Keratinocyte (primary cell): ENCODE data around the gene MYO10. TPM values are rescaled to one million over a fixed set of nuclear protein-coding genes. Genes with fewer than 3 reads are reported as not detected.

Experiments
- DNase-seq: peaks from one replicate; pipeline ENCODE4 v3.0.0-alpha.2; 2011; ENCODE audit warnings: low read depth, missing footprints, low spot score
- FAIRE-seq: peaks from 2 replicates; lab custom pipeline; 2011; peaks lifted over from hg19 to GRCh38; lab: Jason Lieb, UNC
- H2AFZ ChIP-seq: 2 replicates; pipeline ENCODE4 v1.6.0; 2012; ENCODE audit warnings: low read length, control low read depth, inconsistent platforms; ENCODE audit not compliant: control insufficient read depth
- H3K27ac ChIP-seq: 2 replicates; pipeline ENCODE4 v1.5.1; 2011; ENCODE audit warnings: low read length; ENCODE audit not compliant: control insufficient read depth, insufficient read depth
- H3K27me3 ChIP-seq: 3 replicates; pipeline ENCODE4 v1.6.0; 2011; ENCODE audit warnings: low read length; ENCODE audit not compliant: control insufficient read depth, insufficient read depth; ENCODE audit errors: extremely low read depth
- H3K36me3 ChIP-seq, 2 experiments: 2 replicates in 1 of 2; 3 replicates in 1 of 2; pipeline ENCODE4 v1.5.1; 2011; ENCODE audit warnings: low read length in 2 of 2, mild to moderate bottlenecking in 1 of 2; ENCODE audit not compliant: control insufficient read depth in 2 of 2, insufficient read depth in 2 of 2; ENCODE audit errors: extremely low read depth in 1 of 2
- H3K4me1 ChIP-seq: 3 replicates; pipeline ENCODE4 v1.5.1; 2011; ENCODE audit warnings: low read length; ENCODE audit not compliant: control insufficient read depth, insufficient read depth; ENCODE audit errors: extremely low read depth
- H3K4me2 ChIP-seq: 3 replicates; pipeline ENCODE4 v1.6.0; 2011; ENCODE audit warnings: low read depth, low read length; ENCODE audit not compliant: control insufficient read depth, insufficient read depth; ENCODE audit errors: extremely low read depth
- H3K4me3 ChIP-seq, 3 experiments: fragments of 200-600 bp in 1 of 3; sonication (generic) in 1 of 3; 2 replicates in 2 of 3; 3 replicates in 1 of 3; pipeline ENCODE4 v1.5.1; 2011 to 2016; ENCODE audit warnings: low read length in 3 of 3, mild to moderate bottlenecking in 3 of 3, control low read depth in 2 of 3, inconsistent platforms in 1 of 3, low read depth in 1 of 3, mixed read lengths in 1 of 3, mixed run types in 1 of 3, moderate library complexity in 1 of 3; ENCODE audit not compliant: control insufficient read depth in 2 of 3, insufficient read depth in 2 of 3; ENCODE audit errors: extremely low read depth in 1 of 3
- H3K79me2 ChIP-seq: 2 replicates; pipeline ENCODE4 v1.6.0; 2012; ENCODE audit warnings: low read length; ENCODE audit not compliant: control insufficient read depth, insufficient read depth
- H3K9ac ChIP-seq: 3 replicates; pipeline ENCODE4 v1.6.0; 2011; ENCODE audit warnings: low read length; ENCODE audit not compliant: control insufficient read depth, insufficient read depth; ENCODE audit errors: extremely low read depth
- H3K9me1 ChIP-seq: 3 replicates; pipeline ENCODE4 v1.6.0; 2011; ENCODE audit warnings: low read length; ENCODE audit not compliant: control insufficient read depth, insufficient read depth; ENCODE audit errors: extremely low read depth
- H3K9me3 ChIP-seq: 2 replicates; pipeline ENCODE4 v1.5.1; 2012; ENCODE audit warnings: low read depth, low read length; ENCODE audit not compliant: control insufficient read depth
- H4K20me1 ChIP-seq: 3 replicates; pipeline ENCODE4 v1.6.0; 2011; ENCODE audit warnings: low read length; ENCODE audit not compliant: control insufficient read depth, insufficient read depth; ENCODE audit errors: extremely low read depth
- EZH2 ChIP-seq: IDR thresholded peaks from one replicate; pipeline ENCODE4 v1.6.1; 2012; ENCODE audit warnings: inconsistent platforms, mild to moderate bottlenecking, low read length, moderate library complexity
- dilution Hi-C: fragments of 300-500 bp; cut with MboI; formaldehyde crosslinking; loops from one replicate; pipeline ENCODE4 v1.7.0; 2020; ENCODE audit warnings: low sequenced_read_pairs; ENCODE audit not compliant: extremely low pct_ligation_motif_present
- polyA plus RNA-seq, 5 experiments: library from polyadenylated mRNA; depleted of rRNA in 3 of 5; stranded (reverse) in 3 of 5; stranded (forward) in 1 of 5; unstranded in 1 of 5; fragments of >200 nt; gene quantifications; 1 replicate in 1 of 5; 2 replicates in 3 of 5; 3 replicates in 1 of 5; pipeline versions ENCODE4 v1.2.1 to v1.2.3, GENCODE V29; 2011 to 2012; ENCODE audit warnings: missing spikeins in 2 of 5, low read depth in 1 of 5, low replicate concordance in 1 of 5
- TF ChIP-seq, protein P1 (sequence below), 3 experiments: IDR thresholded peaks in 1 of 3; conservative IDR thresholded peaks in 1 of 3; optimal IDR thresholded peaks in 1 of 3; 2 replicates in 2 of 3; 3 replicates in 1 of 3; pipeline versions ENCODE3 to v1.5.1; 2011; ENCODE audit warnings: low read length in 3 of 3, mild to moderate bottlenecking in 3 of 3, moderate library complexity in 2 of 3, control low read depth in 1 of 3, inconsistent platforms in 1 of 3; ENCODE audit not compliant: insufficient read depth in 2 of 3; ENCODE audit errors: extremely low read depth in 1 of 3

MYO10 gene
- polyA plus RNA-seq, 1 donor (not counting 4 experiments of a cell fraction or from before 2014, with no cell fraction given), result 22.0 TPM

DNA sequence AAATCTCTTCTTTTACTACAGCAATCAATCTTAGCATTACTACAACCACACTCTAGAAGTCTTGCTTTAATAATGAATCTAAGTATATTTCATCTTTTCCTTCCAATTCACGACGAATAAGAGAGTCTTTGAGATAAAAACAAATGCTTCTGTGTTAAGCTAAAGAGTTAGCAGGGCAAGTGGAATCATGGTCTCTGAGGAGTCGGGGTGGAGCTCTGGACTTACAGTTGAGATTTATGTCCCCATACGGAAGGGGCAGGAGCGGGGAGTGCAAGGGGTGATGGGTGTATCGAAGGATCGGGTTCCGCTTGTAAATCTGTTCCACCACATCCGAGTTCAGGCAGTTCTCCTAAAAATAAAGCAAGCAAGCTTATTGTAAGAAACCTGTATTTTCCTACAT, 260.3 kb downstream of the MYO10 start:
- Histone ChIP-seq H3K4me1 (peaks cover 19% of the 10 kb centered on the region), H3K9me1 (no peaks in the 10 kb centered on the region), H3K4me3 (no peak overlapping the region), H3K9ac (no peak overlapping the region), H3K27me3 (no peaks in the 10 kb centered on the region), H3K9me3 (no peaks in the 10 kb centered on the region), H3K79me2 (no peaks in the 10 kb centered on the region), H3K27ac (no peak overlapping the region), H4K20me1 (no peaks in the 10 kb centered on the region), H3K4me2 (no peak overlapping the region), H3K36me3 (peaks cover 35 to 40% of the 10 kb centered on the region in 2 experiments), H2AFZ (no peak overlapping the region)
- TF ChIP-seq, protein P1, sequence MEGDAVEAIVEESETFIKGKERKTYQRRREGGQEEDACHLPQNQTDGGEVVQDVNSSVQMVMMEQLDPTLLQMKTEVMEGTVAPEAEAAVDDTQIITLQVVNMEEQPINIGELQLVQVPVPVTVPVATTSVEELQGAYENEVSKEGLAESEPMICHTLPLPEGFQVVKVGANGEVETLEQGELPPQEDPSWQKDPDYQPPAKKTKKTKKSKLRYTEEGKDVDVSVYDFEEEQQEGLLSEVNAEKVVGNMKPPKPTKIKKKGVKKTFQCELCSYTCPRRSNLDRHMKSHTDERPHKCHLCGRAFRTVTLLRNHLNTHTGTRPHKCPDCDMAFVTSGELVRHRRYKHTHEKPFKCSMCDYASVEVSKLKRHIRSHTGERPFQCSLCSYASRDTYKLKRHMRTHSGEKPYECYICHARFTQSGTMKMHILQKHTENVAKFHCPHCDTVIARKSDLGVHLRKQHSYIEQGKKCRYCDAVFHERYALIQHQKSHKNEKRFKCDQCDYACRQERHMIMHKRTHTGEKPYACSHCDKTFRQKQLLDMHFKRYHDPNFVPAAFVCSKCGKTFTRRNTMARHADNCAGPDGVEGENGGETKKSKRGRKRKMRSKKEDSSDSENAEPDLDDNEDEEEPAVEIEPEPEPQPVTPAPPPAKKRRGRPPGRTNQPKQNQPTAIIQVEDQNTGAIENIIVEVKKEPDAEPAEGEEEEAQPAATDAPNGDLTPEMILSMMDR (optimal IDR thresholded peaks at IDR 0.05 in 1 of 3, IDR thresholded peaks at IDR 0.05 in 1 of 3, conservative IDR thresholded peaks at IDR 0.05 in 1 of 3; ENCODE audit: extremely low read depth in 1 of 3, insufficient read depth in 2 of 3, low read length in 3 of 3), result no peak
- TF ChIP-seq EZH2, result no peak
- no peak for FAIRE-seq
- DNase-seq, result no peak
- dilution Hi-C loops, result no loop called here

DNA sequence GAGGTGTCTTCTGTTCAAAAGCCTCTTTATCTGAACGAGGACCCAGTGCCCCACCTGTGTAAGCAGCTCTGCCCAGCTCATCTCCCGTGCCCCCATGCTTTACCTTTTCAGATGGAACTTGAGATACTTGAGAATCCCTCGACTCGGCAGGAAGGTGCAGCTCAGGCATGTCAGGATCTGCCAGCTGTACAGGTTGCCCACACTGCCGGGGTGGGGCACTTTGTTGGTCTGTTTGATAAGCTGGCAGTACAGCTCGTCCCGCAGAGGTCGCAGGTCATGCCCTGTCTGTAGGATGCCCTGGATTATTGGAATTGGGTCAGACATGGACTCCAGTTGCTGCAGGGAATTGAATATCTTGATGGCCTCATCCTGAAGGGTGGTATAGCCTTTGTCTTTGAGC, 261.3 kb downstream of the MYO10 start:
- no peaks in the 10 kb centered on the region for H3K27me3 ChIP-seq
- H4K20me1 ChIP-seq, result no peaks in the 10 kb centered on the region
- TF ChIP-seq, protein P1 (optimal IDR thresholded peaks at IDR 0.05 in 1 of 3, IDR thresholded peaks at IDR 0.05 in 1 of 3, conservative IDR thresholded peaks at IDR 0.05 in 1 of 3; ENCODE audit: extremely low read depth in 1 of 3, insufficient read depth in 2 of 3, low read length in 3 of 3), result peak in 1 of 3 experiments; percentile 4
- TF ChIP-seq EZH2, result no peak
- H3K4me1 ChIP-seq, result peaks cover 19% of the 10 kb centered on the region
- peaks cover 36 to 47% of the 10 kb centered on the region in 2 experiments for H3K36me3 ChIP-seq
- no peaks in the 10 kb centered on the region for H3K79me2 ChIP-seq
- FAIRE-seq (peak; percentile 84), DNase-seq (no peak)
- H3K9me1 ChIP-seq, result no peaks in the 10 kb centered on the region
- H3K4me3 ChIP-seq, result peak overlapping the region in 1 of 3 experiments; percentile 38
- H3K9ac ChIP-seq, result peak overlapping the region; percentile 28
- dilution Hi-C loops, result no loop called here
- H3K4me2 ChIP-seq, result peak overlapping the region; percentile 78
- H3K9me3 ChIP-seq, result no peaks in the 10 kb centered on the region
- H3K27ac ChIP-seq, result peak overlapping the region; percentile 63
- no peak overlapping the region for H2AFZ ChIP-seq
